GM12865 (cell line): ENCODE results near the gene GAS1.

Experiments used
- DNase-seq: peaks from one replicate; pipeline ENCODE4 v3.0.0; 2010; ENCODE audit warnings: low read depth
- H3K4me3 ChIP-seq: 2 replicates; pipeline ENCODE4 v1.5.1; 2011; ENCODE audit warnings: mild to moderate bottlenecking, low read depth, low read length, control low read depth
- TF ChIP-seq, protein P1 (sequence below): IDR thresholded peaks from 2 replicates; pipeline ENCODE4 v1.5.1; 2011; ENCODE audit warnings: low read length, control low read depth, low read depth, inconsistent platforms; ENCODE audit not compliant: insufficient read depth; ENCODE audit errors: missing control alignments

The GAS1 gene

DNA sequence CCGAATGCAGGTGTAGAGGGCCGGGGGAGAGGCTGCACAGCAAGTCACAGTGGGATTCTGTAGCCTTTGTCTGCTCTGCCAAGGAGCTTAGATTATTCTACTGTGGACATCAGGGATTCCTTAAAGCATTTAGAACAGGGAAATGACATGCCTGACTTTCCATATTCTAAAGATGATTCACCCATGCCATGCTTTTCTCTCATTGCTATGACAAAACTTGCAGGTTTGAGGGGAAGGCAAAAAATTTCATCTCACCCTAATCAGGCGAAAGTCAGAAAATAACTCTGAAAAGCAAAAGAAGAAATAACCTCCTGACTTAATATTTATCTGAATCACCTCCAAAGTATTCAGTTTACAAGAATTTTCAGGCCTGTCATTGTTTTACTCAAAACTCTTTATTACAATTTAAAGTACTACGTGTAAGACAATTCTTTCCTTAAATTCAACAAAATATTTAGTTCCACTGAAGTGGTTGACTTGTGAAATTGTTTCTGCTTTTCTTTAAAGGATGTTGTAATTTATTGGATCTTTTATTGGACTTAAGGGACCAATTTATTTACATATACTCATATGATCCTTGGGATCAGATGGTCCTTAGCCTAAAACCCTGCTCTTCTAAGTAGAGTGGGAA lies 30.0 kb upstream of the GAS1 start:
- TF ChIP-seq, protein P1, sequence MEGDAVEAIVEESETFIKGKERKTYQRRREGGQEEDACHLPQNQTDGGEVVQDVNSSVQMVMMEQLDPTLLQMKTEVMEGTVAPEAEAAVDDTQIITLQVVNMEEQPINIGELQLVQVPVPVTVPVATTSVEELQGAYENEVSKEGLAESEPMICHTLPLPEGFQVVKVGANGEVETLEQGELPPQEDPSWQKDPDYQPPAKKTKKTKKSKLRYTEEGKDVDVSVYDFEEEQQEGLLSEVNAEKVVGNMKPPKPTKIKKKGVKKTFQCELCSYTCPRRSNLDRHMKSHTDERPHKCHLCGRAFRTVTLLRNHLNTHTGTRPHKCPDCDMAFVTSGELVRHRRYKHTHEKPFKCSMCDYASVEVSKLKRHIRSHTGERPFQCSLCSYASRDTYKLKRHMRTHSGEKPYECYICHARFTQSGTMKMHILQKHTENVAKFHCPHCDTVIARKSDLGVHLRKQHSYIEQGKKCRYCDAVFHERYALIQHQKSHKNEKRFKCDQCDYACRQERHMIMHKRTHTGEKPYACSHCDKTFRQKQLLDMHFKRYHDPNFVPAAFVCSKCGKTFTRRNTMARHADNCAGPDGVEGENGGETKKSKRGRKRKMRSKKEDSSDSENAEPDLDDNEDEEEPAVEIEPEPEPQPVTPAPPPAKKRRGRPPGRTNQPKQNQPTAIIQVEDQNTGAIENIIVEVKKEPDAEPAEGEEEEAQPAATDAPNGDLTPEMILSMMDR: no peak
- no peak overlapping the region for H3K4me3 ChIP-seq
- no peak for DNase-seq

DNA sequence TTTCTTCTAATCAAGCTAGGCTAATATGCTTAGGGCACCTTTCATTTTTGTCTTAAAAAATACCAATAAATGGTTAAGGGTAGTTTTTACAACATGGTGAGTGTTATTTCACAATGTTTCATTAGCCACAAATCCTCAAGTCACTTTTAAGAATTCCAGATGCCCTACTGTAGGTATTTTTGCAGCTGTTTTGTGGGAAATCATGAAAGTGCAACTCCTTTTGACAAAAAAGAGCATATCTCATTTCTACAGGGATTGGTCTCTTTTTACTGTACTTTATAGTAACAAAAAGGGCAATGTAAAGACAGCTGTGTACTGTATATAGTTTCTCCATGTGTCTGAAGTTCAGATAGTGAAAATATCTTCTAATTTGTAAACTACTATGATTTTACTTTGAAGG lies 28.3 kb upstream of the GAS1 start:
- no peak for DNase-seq
- TF ChIP-seq, protein P1: no peak
- no peak overlapping the region for H3K4me3 ChIP-seq

DNA sequence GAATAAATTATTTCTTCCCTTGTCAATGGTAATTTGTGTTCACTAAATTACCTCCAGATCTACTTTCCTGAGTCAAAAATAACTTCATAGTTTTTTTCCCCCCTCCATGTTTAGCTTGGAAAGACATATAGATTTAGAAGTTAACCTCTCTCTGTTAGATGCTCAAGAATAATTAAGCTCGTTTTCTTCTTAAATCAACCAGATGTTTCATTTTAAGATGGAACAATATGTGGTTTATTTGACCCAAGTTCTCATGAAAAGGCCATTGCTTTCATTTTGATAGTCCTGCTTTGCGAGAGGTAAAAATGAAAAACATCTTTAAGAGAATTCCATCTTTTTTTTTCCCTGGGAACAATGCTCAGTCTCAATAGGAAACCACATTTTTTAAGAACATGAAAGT lies 27.7 kb upstream of the GAS1 start:
- no peak overlapping the region for H3K4me3 ChIP-seq
- TF ChIP-seq, protein P1: no peak
- DNase-seq: no peak

DNA sequence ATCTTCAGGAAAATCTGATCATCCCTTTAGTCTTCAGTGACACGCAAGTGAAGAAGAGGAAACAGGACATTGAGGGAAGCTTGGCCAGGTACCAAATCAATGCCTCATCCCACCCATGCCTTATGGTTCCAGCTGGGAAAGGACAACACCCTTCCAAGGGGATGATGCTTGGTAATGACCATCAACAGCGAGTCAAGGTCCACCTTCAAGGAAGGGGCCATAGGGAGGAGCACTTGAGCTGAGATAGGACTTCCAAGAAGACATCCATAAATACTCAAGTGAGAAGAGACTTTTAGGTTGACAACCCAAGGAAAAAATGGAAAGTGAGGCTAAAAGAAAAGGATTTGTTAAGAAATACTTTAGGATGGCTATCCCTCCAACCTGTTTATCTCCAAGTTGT lies 27.1 kb upstream of the GAS1 start:
- TF ChIP-seq, protein P1: no peak
- no peak overlapping the region for H3K4me3 ChIP-seq
- no peak for DNase-seq

DNA sequence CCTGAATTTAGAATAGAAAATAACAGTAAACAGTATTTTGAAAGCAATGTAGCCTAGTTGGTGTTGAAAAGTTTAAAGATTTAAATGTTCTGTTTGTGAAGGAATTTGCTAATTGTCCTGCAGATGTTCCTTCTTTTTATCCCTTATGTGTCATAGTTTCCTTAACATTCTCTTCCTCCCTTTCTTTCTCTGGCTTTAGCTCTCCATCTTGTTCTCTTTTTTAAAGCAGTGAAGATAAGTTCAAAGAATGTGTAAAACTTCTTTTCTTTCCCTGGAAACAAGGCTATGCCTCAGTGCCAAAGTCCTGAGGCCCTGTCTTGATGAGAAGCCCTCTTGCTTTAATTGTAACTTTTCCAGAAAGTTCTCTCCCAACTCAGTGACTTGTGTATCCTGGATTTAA lies 24.4 kb upstream of the GAS1 start:
- H3K4me3 ChIP-seq: no peak overlapping the region
- TF ChIP-seq, protein P1: no peak
- no peak for DNase-seq

DNA sequence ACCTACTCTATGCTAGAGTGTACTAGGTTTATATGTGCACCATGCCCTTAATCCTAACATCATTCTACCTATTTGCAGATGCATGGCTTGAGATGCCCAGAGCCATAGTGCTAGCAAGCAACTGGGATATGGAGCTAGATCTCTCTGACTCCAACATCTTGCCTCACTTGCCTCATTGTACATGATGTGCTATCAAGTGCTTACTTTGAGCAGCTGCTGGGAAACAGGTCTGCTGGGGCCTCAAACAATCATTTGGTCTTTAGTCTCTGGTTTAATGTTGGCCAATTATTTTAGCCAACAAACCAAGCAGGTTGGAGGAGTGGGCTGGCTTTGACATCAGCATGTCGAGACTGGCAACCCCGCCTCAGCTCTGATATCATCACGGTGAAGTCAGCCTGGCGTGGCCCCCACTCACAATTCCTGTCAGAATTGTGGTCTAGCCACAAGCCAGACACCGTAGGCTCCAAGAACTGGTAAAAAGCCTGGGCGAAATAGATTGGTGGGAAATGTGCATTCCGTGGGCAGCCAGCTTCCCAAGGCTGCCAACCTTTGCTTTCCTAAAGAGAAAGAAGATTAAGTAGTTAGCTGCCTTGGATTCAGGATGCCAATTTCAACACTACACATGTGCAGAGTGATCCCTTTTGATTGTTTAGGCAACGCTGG lies 21.1 kb upstream of the GAS1 start:
- DNase-seq: no peak
- no peak overlapping the region for H3K4me3 ChIP-seq
- TF ChIP-seq, protein P1: no peak
